H9 (cell line): ENCODE results near the gene PRR14. TPM values are rescaled to one million over a fixed set of nuclear protein-coding genes. Genes with fewer than 3 reads are reported as not detected.

Source experiments
- DNase-seq: peaks from one replicate; pipeline ENCODE4 v3.0.0-alpha.2; 2017
- H2AFZ ChIP-seq: one replicate; pipeline ENCODE4 v1.6.1; 2013; ENCODE audit warnings: mild to moderate bottlenecking, low read length, control low read depth, moderate library complexity
- H2AK5ac ChIP-seq: 2 replicates; pipeline ENCODE4 v1.6.1; 2013; ENCODE audit warnings: low read length, control low read depth, mixed read lengths; ENCODE audit not compliant: insufficient read length
- H2BK120ac ChIP-seq: one replicate; pipeline ENCODE4 v1.6.1; 2013; ENCODE audit warnings: low read depth, mild to moderate bottlenecking, low read length, control low read depth, inconsistent platforms; ENCODE audit not compliant: poor library complexity, severe bottlenecking
- H2BK12ac ChIP-seq: 2 replicates; pipeline ENCODE4 v1.6.1; 2013; ENCODE audit warnings: low read length, control low read depth, mixed read lengths, low read depth; ENCODE audit not compliant: insufficient read length
- H2BK15ac ChIP-seq: 2 replicates; pipeline ENCODE4 v1.6.1; 2013; ENCODE audit warnings: low read depth, low read length, control low read depth
- H2BK20ac ChIP-seq: one replicate; pipeline ENCODE4 v1.6.1; 2013; ENCODE audit warnings: low read depth, mild to moderate bottlenecking, low read length, control low read depth, inconsistent platforms; ENCODE audit not compliant: poor library complexity, severe bottlenecking
- H2BK5ac ChIP-seq: 2 replicates; pipeline ENCODE4 v1.6.1; 2013; ENCODE audit warnings: low read length, control low read depth, mixed read lengths; ENCODE audit not compliant: insufficient read length
- H3K14ac ChIP-seq: 2 replicates; pipeline ENCODE4 v1.6.1; 2013; ENCODE audit warnings: low read length, control low read depth; ENCODE audit not compliant: insufficient read depth
- H3K18ac ChIP-seq: 2 replicates; pipeline ENCODE4 v1.6.1; 2013; ENCODE audit warnings: low read depth, mild to moderate bottlenecking, mixed read lengths, low read length, control low read depth; ENCODE audit not compliant: insufficient read length
- H3K23ac ChIP-seq: 2 replicates; pipeline ENCODE4 v1.6.1; 2013; ENCODE audit warnings: low read length, control low read depth, mixed read lengths, low read depth; ENCODE audit not compliant: insufficient read length
- H3K23me2 ChIP-seq: 2 replicates; pipeline ENCODE4 v1.6.1; 2013; ENCODE audit warnings: low read depth, mild to moderate bottlenecking, mixed read lengths, low read length, control low read depth; ENCODE audit not compliant: insufficient read length, poor library complexity, severe bottlenecking
- H3K27ac ChIP-seq: 2 replicates; pipeline ENCODE4 v1.5.1; 2013; ENCODE audit warnings: low read length, control low read depth, mixed read lengths, low read depth; ENCODE audit not compliant: insufficient read length
- H3K27me3 ChIP-seq: 2 replicates; pipeline ENCODE4 v1.6.1; 2013; ENCODE audit warnings: low read length, control low read depth, inconsistent platforms; ENCODE audit not compliant: insufficient read depth
- H3K4ac ChIP-seq: 2 replicates; pipeline ENCODE4 v1.6.1; 2013; ENCODE audit warnings: low read depth, mild to moderate bottlenecking, control low read depth, inconsistent platforms, low read length, moderate library complexity
- H3K4me1 ChIP-seq: 2 replicates; pipeline ENCODE4 v1.6.1; 2013; ENCODE audit warnings: low read length, control low read depth, inconsistent platforms; ENCODE audit not compliant: insufficient read depth
- H3K4me2 ChIP-seq: 2 replicates; pipeline ENCODE4 v1.6.1; 2013; ENCODE audit warnings: low read length, control low read depth, mixed read lengths; ENCODE audit not compliant: insufficient read length, insufficient read depth
- H3K56ac ChIP-seq: 2 replicates; pipeline ENCODE4 v1.6.1; 2013; ENCODE audit warnings: low read depth, mild to moderate bottlenecking, mixed read lengths, low read length, control low read depth; ENCODE audit not compliant: insufficient read length
- H3K79me1 ChIP-seq: 2 replicates; pipeline ENCODE4 v1.6.1; 2013; ENCODE audit warnings: low read depth, mild to moderate bottlenecking, moderate library complexity, low read length, control low read depth, inconsistent platforms; ENCODE audit not compliant: insufficient read depth, poor library complexity, severe bottlenecking
- H3K79me2 ChIP-seq: 2 replicates; pipeline ENCODE4 v1.6.1; 2013; ENCODE audit warnings: low read length, control low read depth, inconsistent platforms; ENCODE audit not compliant: insufficient read depth
- H3K9ac ChIP-seq: 2 replicates; pipeline ENCODE4 v1.6.1; 2013; ENCODE audit warnings: low read length, control low read depth, mixed read lengths; ENCODE audit not compliant: insufficient read length; ENCODE audit errors: extremely low read depth
- H3K9me3 ChIP-seq: one replicate; pipeline ENCODE4 v1.6.1; 2013; ENCODE audit warnings: low read depth, low read length, inconsistent platforms; ENCODE audit not compliant: control insufficient read depth
- H3T11ph ChIP-seq: one replicate; pipeline ENCODE4 v1.6.1; 2013; ENCODE audit warnings: mild to moderate bottlenecking, low read length, control low read depth, inconsistent platforms
- H4K20me1 ChIP-seq: one replicate; pipeline ENCODE4 v1.6.1; 2013; ENCODE audit not compliant: control insufficient read depth, insufficient read length, insufficient read depth
- H4K5ac ChIP-seq: 2 replicates; pipeline ENCODE4 v1.6.1; 2013; ENCODE audit warnings: low read depth, mild to moderate bottlenecking, mixed read lengths, low read length, control low read depth; ENCODE audit not compliant: insufficient read length
- H4K8ac ChIP-seq: replicated peaks from 2 replicates; pipeline ENCODE4 v1.6.1; 2013; ENCODE audit warnings: low read length, control low read depth, mixed read lengths, low read depth; ENCODE audit not compliant: insufficient read length
- H4K91ac ChIP-seq: 2 replicates; pipeline ENCODE4 v1.6.1; 2013; ENCODE audit warnings: low read depth, mild to moderate bottlenecking, moderate library complexity, mixed read lengths, low read length, control low read depth; ENCODE audit not compliant: insufficient read length
- H3K27ac Mint-ChIP-seq, 3 experiments: 2 replicates in 2 of 3; 3 replicates in 1 of 3; pipeline ENCODE4 v1.8.0; 2020 to 2021; ENCODE audit warnings: mixed read lengths in 3 of 3, mild to moderate bottlenecking in 1 of 3, moderate library complexity in 1 of 3
- H3K27me3 Mint-ChIP-seq: 2 replicates; pipeline ENCODE4 v1.8.0; 2021; ENCODE audit warnings: low read depth, mild to moderate bottlenecking, moderate library complexity, mixed read lengths
- H3K36me3 Mint-ChIP-seq, 3 experiments: 2 replicates in 2 of 3; 3 replicates in 1 of 3; pipeline ENCODE4 v1.8.0; 2020 to 2021; ENCODE audit warnings: low read depth in 3 of 3, mixed read lengths in 3 of 3; ENCODE audit not compliant: insufficient read depth in 1 of 3
- H3K4me1 Mint-ChIP-seq, 2 experiments: 2 replicates each; pipeline ENCODE4 v1.8.0; 2020; ENCODE audit warnings: mixed read lengths in 2 of 2
- H3K4me3 Mint-ChIP-seq, 2 experiments: 2 replicates in 1 of 2; 3 replicates in 1 of 2; pipeline ENCODE4 v1.8.0; 2020 to 2021; ENCODE audit warnings: mild to moderate bottlenecking in 2 of 2, mixed read lengths in 2 of 2, moderate library complexity in 1 of 2
- H3K9me3 Mint-ChIP-seq, 2 experiments: 2 replicates in 1 of 2; 3 replicates in 1 of 2; pipeline ENCODE4 v1.8.0; 2020; ENCODE audit warnings: mild to moderate bottlenecking in 2 of 2, mixed read lengths in 2 of 2, moderate library complexity in 1 of 2
- WGBS: extraction: QIAGEN DNeasy Blood & Tissue Kit; methylation state at CpG from one replicate; pipeline ENCODE4 v1.1.7; 2013; ENCODE audit warnings: missing lambda C conversion rate, low lambda C conversion rate, mixed read lengths; ENCODE audit not compliant: insufficient read length; ENCODE audit errors: extremely low coverage; 5-methylcytosine and 5-hydroxymethylcytosine counted together
- total RNA-seq: library from RNA; stranded (reverse); gene quantifications from 2 replicates; pipeline ENCODE4 v1.2.1, GENCODE V29; 2021
- TF ChIP-seq, protein P1 (sequence below): fragments of 200-600 bp; sonication (generic); conservative IDR thresholded peaks from 3 replicates; pipeline ENCODE4 v1.8.0; 2021; ENCODE audit warnings: antibody characterized with exemption, mild to moderate bottlenecking

Gene PRR14
- total RNA-seq, 1 experiment from 2014 or later: 11.6 TPM

DNA sequence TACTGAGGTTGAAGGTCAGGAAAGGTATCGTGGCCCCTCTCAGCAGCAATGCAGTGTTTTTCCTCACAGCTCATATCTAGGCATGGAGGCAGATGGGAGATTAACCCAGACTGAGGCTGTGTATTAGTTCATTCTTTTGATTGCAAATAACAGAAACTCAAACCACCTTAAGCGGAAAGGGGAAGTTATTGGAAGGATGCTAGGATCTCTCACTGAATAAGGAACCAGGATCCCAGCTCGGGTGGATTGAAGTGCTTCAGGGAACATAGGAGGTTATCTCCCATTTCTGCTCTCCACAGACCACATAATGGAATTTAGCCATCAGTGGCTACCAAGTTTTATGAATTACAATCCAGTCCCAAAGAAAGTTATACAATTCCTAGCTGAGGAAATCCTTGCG is 48.8 kb upstream of the PRR14 start:
- Histone ChIP-seq H3K18ac (no peak overlapping the region), H3K9me3 (no peaks in the 10 kb centered on the region), H2BK120ac (no peak overlapping the region), H2AK5ac (no peak overlapping the region), H3K23ac (no peak overlapping the region), H3T11ph (no peak overlapping the region), H3K4me2 (no peak overlapping the region), H3K14ac (no peak overlapping the region), H3K4me1 (no peaks in the 10 kb centered on the region), H3K56ac (no peak overlapping the region), H3K9ac (no peak overlapping the region), H4K91ac (no peak overlapping the region), H2BK5ac (no peak overlapping the region), H2BK12ac (no peak overlapping the region), H2AFZ (no peak overlapping the region), H3K23me2 (no peaks in the 10 kb centered on the region), H3K4ac (no peak overlapping the region), H3K79me2 (no peaks in the 10 kb centered on the region), H4K20me1 (no peaks in the 10 kb centered on the region), H3K79me1 (no peaks in the 10 kb centered on the region), H3K27ac (no peak overlapping the region), H2BK15ac (no peak overlapping the region), H4K5ac (no peak overlapping the region), H4K8ac (no peak overlapping the region), H3K27me3 (no peaks in the 10 kb centered on the region), H2BK20ac (no peak overlapping the region)
- no peak for DNase-seq
- Mint-ChIP-seq H3K27me3 (no peaks in the 10 kb centered on the region), H3K36me3 (peaks cover 13 to 39% (median 36%) of the 10 kb centered on the region in 3 experiments), H3K9me3 (peaks cover 0 to 6% of the 10 kb centered on the region in 2 experiments; a peak in 2 of 5 replicates), H3K4me1 (no peaks in the 10 kb centered on the region), H3K4me3 (no peak overlapping the region; a peak in 1 of 5 replicates), H3K27ac (no peak overlapping the region)
- TF ChIP-seq, protein P1, sequence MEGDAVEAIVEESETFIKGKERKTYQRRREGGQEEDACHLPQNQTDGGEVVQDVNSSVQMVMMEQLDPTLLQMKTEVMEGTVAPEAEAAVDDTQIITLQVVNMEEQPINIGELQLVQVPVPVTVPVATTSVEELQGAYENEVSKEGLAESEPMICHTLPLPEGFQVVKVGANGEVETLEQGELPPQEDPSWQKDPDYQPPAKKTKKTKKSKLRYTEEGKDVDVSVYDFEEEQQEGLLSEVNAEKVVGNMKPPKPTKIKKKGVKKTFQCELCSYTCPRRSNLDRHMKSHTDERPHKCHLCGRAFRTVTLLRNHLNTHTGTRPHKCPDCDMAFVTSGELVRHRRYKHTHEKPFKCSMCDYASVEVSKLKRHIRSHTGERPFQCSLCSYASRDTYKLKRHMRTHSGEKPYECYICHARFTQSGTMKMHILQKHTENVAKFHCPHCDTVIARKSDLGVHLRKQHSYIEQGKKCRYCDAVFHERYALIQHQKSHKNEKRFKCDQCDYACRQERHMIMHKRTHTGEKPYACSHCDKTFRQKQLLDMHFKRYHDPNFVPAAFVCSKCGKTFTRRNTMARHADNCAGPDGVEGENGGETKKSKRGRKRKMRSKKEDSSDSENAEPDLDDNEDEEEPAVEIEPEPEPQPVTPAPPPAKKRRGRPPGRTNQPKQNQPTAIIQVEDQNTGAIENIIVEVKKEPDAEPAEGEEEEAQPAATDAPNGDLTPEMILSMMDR: no peak
- WGBS: no CpG with 5 or more reads among the region's 4 CpGs
